Pancreas (tissue), 10 donors: ENCODE measurements around the gene ERVH48-1. TPM values are rescaled to one million over a fixed set of nuclear protein-coding genes. Genes with fewer than 3 reads are reported as not detected.
"Not testable (repeated sequence)": the region's sequence is repeated elsewhere in the genome, so short reads cannot be mapped to it uniquely, and the experiment has no call there.

Experiments used
- ATAC-seq, 4 donors: fragments of 200-7000 bp; cut with Tn5 transposase; one replicate each; pipeline versions ENCODE4 v1.8.0 to v1.9.1; 2020; ENCODE audit warnings: mild to moderate bottlenecking in 4 of 4, moderate library complexity in 4 of 4
- DNase-seq, 6 donors: peaks; one replicate each; pipeline ENCODE4 v3.0.0-alpha.2; 2020
- FAIRE-seq: peaks from 2 replicates; lab custom pipeline; 2012; peaks lifted over from hg19 to GRCh38; lab: Jason Lieb, UNC
- H3K27ac ChIP-seq, 4 donors: fragments of 200-600 bp; sonication (generic); 1 replicate in 3 of 4; 2 replicates in 1 of 4; pipeline versions ENCODE4 v1.5.0 to v1.8.0; 2020
- H3K27me3 ChIP-seq, 4 donors: fragments of 200-600 bp; one replicate each; pipeline ENCODE4 v1.8.0; 2021
- H3K36me3 ChIP-seq, 3 donors: fragments of 200-600 bp; sonication (generic) in 1 of 3; one replicate each; pipeline versions ENCODE4 v1.5.0 to v1.8.0; 2020 to 2021
- H3K4me1 ChIP-seq, 3 donors: fragments of 200-600 bp; one replicate each; pipeline ENCODE4 v1.8.0; 2021
- H3K4me3 ChIP-seq, 4 donors: fragments of 200-600 bp; sonication (generic) in 2 of 4; one replicate each; pipeline versions ENCODE4 v1.5.0 to v1.8.0; 2020 to 2021
- H3K9me3 ChIP-seq, 4 donors: fragments of 200-600 bp; one replicate each; pipeline ENCODE4 v1.8.0; 2021
- CTCF ChIP-seq, 4 donors: fragments of 200-600 bp; sonication (generic) in 3 of 4; IDR thresholded peaks; one replicate each; pipeline versions ENCODE4 v1.5.0 to v1.8.0; 2021; ENCODE audit warnings: antibody characterized with exemption in 4 of 4
- WGBS, 2 donors: extraction: QIAGEN DNeasy Blood & Tissue Kit; methylation state at CpG; one replicate each; pipeline ENCODE4 v1.1.7; 2013; 5-methylcytosine and 5-hydroxymethylcytosine counted together
- intact Hi-C, 3 donors: fragments of 100-400 bp; cut with DNase I; formaldehyde crosslinking; loops; one replicate each; pipeline versions ENCODE4 v1.11.1 to v1.14.2; 2022
- polyA plus RNA-seq, 2 donors: library from polyadenylated mRNA; stranded (reverse); fragments of 200-250 nt; gene quantifications; one replicate each; pipeline ENCODE4 v1.2.3, GENCODE V29; 2013
- total RNA-seq, 6 donors: library from RNA; stranded (reverse); fragmentation: NEBNext Ultra II Directional in 4 of 6; extraction: Animal tissue kit (Norgen Biotek cat#: 25700) in 4 of 6; gene quantifications; one replicate each; pipeline versions ENCODE4 v1.2.1 to v1.2.4, GENCODE V29; 2021 to 2023
- donor health status: healthy with polysubstance abuse.
- donor health status: DM: no; HTN: no; CAD: no; lungs with moderate emphysema.
- donor health status: DM: no; HTN: no; CAD: no.
- donor health status: control.
- donor health status: control.
- donor health status: Bipolar disorder and iron deficiency.
- donor health status: DM: yes; HTN: yes; CAD: no.
- donor health status: DM: no; HTN: no; CAD: no.
- donor health status: DM: no; HTN: no; CAD: no.
- donor health status: DM: yes; HTN: yes; CAD: no.

The ERVH48-1 gene
- total and polyA plus RNA-seq, 8 donors, result 0.06 to 0.42 (median 0.15) TPM; not detected in 2

GRCh38 chr21:42887326-42887725 lies 38.1 kb downstream of the ERVH48-1 start:
- ATAC-seq, result no peak

GRCh38 chr21:42883921-42884320 lies 41.5 kb downstream of the ERVH48-1 start:
- ATAC-seq, result no peak
- 55 to 91% methylated on average over 1 of the region's 1 CpG for WGBS, 2 donors
- Histone ChIP-seq H3K27me3 (no peaks in the 10 kb centered on the region), H3K36me3 (no peaks in the 10 kb centered on the region), H3K27ac (no peak overlapping the region), H3K4me3 (no peak overlapping the region), H3K4me1 (peaks cover 0 to 6% (median 0%) of the 10 kb centered on the region in 3 donors), H3K9me3 (no peaks in the 10 kb centered on the region)
- no peak for FAIRE-seq
- DNase-seq, result no peak
- intact Hi-C loops, result no loop called here
- no peak for TF ChIP-seq CTCF (IDR thresholded peaks at IDR 0.05)

More at GRCh38 chr21:42887326-42887725, 38.1 kb downstream of the ERVH48-1 start:
- WGBS, 2 donors, result 92 to 96% methylated on average over 5 of the region's 5 CpGs
- peaks cover 0 to 1% (median 0%) of the 10 kb centered on the region in 3 donors for H3K4me1 ChIP-seq
- no peak overlapping the region for H3K27ac ChIP-seq
- H3K27me3 ChIP-seq, result no peaks in the 10 kb centered on the region
- H3K36me3 ChIP-seq, result no peaks in the 10 kb centered on the region
- no peak for FAIRE-seq
- no peak for TF ChIP-seq CTCF (IDR thresholded peaks at IDR 0.05)
- DNase-seq, result peak in 1 of 6 donors; percentile 1
- no peak overlapping the region for H3K4me3 ChIP-seq
- no peaks in the 10 kb centered on the region for H3K9me3 ChIP-seq
- intact Hi-C loops, result no loop called here

- Histone ChIP-seq H3K4me3 (peak overlapping the region in 1 of 4 donors; percentile 95), H3K4me1 (peaks cover 0 to 13% (median 0%) of the 10 kb centered on the region in 3 donors), H3K27me3 (no peaks in the 10 kb centered on the region), H3K27ac (no peak overlapping the region), H3K36me3 (peaks cover 0 to 3% (median 0%) of the 10 kb centered on the region in 3 donors), H3K9me3 (no peaks in the 10 kb centered on the region)
- TF ChIP-seq CTCF (IDR thresholded peaks at IDR 0.05), result no peak
- intact Hi-C loops, result no loop called here
- DNase-seq (peak in 1 of 6 donors; percentile 1), FAIRE-seq (no peak), ATAC-seq (no peak)
- 95 to 97% methylated on average over 6 of the region's 6 CpGs for WGBS, 2 donors
Measured at GRCh38 chr21:42880352-42880751, 45.1 kb downstream of the ERVH48-1 start.

- FAIRE-seq, result no peak
- Histone ChIP-seq H3K27ac (peak within 1 kb of the TSS; percentile 60 to 89 (median 80)), H3K27me3 (no peaks in the 10 kb centered on the region), H3K4me1 (peaks cover 0 to 13% (median 0%) of the 10 kb centered on the region in 3 donors), H3K9me3 (no peaks in the 10 kb centered on the region), H3K4me3 (peak within 1 kb of the TSS; percentile 78 to 100 (median 94)), H3K36me3 (peaks cover 0 to 11% (median 0%) of the 10 kb centered on the region in 3 donors)
- DNase-seq, result peak; percentile 95 to 99 (median 98)
- 0% methylated on average over 75 to 80 of the region's 80 CpGs for whole genome bisulfite sequencing, 2 donors
- peak; percentile 94 to 99 (median 98) for ATAC-seq
- TF ChIP-seq CTCF (IDR thresholded peaks at IDR 0.05), result no peak
- intact Hi-C loops, result no loop called here
Measured at GRCh38 chr21:42878993-42879787, 46.2 kb downstream of the ERVH48-1 start, which contains the start of gene WDR4. TSS of gene WDR4 (minus strand) at chr21:42879539. CDS start at chr21:42879495, 44 bp downstream.

GRCh38 chr21:42878678-42878992 lies 46.8 kb downstream of the ERVH48-1 start:
- Histone ChIP-seq H3K4me1 (peaks cover 0 to 13% (median 0%) of the 10 kb centered on the region in 3 donors), H3K36me3 (peaks cover 0 to 11% (median 0%) of the 10 kb centered on the region in 3 donors), H3K27ac (peak overlapping the region; percentile 60 to 89 (median 80)), H3K27me3 (no peaks in the 10 kb centered on the region), H3K4me3 (peak overlapping the region; percentile 78 to 100 (median 94)), H3K9me3 (no peaks in the 10 kb centered on the region)
- WGBS, 2 donors, result 1% methylated on average over 15 of the region's 15 CpGs
- FAIRE-seq, result no peak
- ATAC-seq, result peak; percentile 26 to 46 (median 45)
- intact Hi-C loops, result no loop called here
- DNase-seq, result no peak
- no peak for TF ChIP-seq CTCF (IDR thresholded peaks at IDR 0.05)

- Histone ChIP-seq H3K4me1 (peaks cover 0 to 13% (median 0%) of the 10 kb centered on the region in 3 donors), H3K36me3 (peaks cover 0 to 34% (median 5%) of the 10 kb centered on the region in 3 donors)
- H3K27ac ChIP-seq, H3K9me3 ChIP-seq, ATAC-seq, FAIRE-seq, intact Hi-C loops, H3K4me3 ChIP-seq, H3K27me3 ChIP-seq: not testable (repeated sequence)
- WGBS, 2 donors, result 94 to 97% methylated on average over 10 of the region's 10 CpGs
- DNase-seq, result peak in 1 of 6 donors; percentile 17
Measured at GRCh38 chr21:42875811-42876210, 49.6 kb downstream of the ERVH48-1 start.
